NCI-H2196 (cell line): ENCODE results near the gene CCL24.
"Not testable (repeated sequence)": the region's sequence is repeated elsewhere in the genome, so short reads cannot be mapped to it uniquely, and the experiment has no call there.

Source experiments
- DNase-seq: peaks from one replicate; lab custom pipeline; 2025; ENCODE audit not compliant: unreplicated experiment; lab: John Stamatoyannopoulos, UW

CCL24 gene

GRCh38 chr7:75820688-75821087, 7.1 kb upstream of the CCL24 start:
- DNase-seq = no peak

- DNase-seq = no peak
These were observed 6.1 kb upstream of the CCL24 start for GRCh38 chr7:75819711-75820110.

GRCh38 chr7:75818472-75818871, 4.9 kb upstream of the CCL24 start:
- DNase-seq = no peak

- no peak for DNase-seq
These were observed 3.5 kb upstream of the CCL24 start for GRCh38 chr7:75817116-75817515.

- DNase-seq = no peak
These were observed 1.9 kb upstream of the CCL24 start for GRCh38 chr7:75815418-75816064.

- no peak for DNase-seq
These were observed 871 bp upstream of the CCL24 start for GRCh38 chr7:75814407-75814947.

GRCh38 chr7:75813084-75813483, 522 bp downstream of the CCL24 start:
- DNase-seq = no peak

GRCh38 chr7:75811894-75812678, 1.5 kb downstream of the CCL24 start:
- no peak for DNase-seq

- DNase-seq = no peak
These were observed 4.2 kb downstream of the CCL24 start for GRCh38 chr7:75809396-75809795.

GRCh38 chr7:75808106-75808505, 5.5 kb downstream of the CCL24 start:
- DNase-seq = peak; percentile 80

GRCh38 chr7:75807452-75807851, 6.2 kb downstream of the CCL24 start:
- DNase-seq = no peak

GRCh38 chr7:75806560-75807307, 6.9 kb downstream of the CCL24 start:
- DNase-seq = no peak

- no peak for DNase-seq
These were observed 8.9 kb downstream of the CCL24 start for GRCh38 chr7:75804705-75805104.

- DNase-seq = no peak
These were observed 9.6 kb downstream of the CCL24 start for GRCh38 chr7:75804004-75804403.

- no peak for DNase-seq
These were observed 11.1 kb downstream of the CCL24 start for GRCh38 chr7:75802552-75802821.

- DNase-seq = peak; percentile 11
These were observed 14.8 kb downstream of the CCL24 start for GRCh38 chr7:75798770-75799169.

GRCh38 chr7:75796420-75796819, 17.2 kb downstream of the CCL24 start:
- no peak for DNase-seq

- DNase-seq = no peak
These were observed 17.7 kb downstream of the CCL24 start for GRCh38 chr7:75795831-75796285.

GRCh38 chr7:75793676-75794075, 19.9 kb downstream of the CCL24 start:
- no peak for DNase-seq

- DNase-seq = not testable (repeated sequence)
These were observed 21.0 kb downstream of the CCL24 start for GRCh38 chr7:75792567-75792966.

- no peak for DNase-seq
These were observed 24.2 kb downstream of the CCL24 start for GRCh38 chr7:75789361-75789924.
